ENCODE results near the gene PCNX1.
"Not testable (repeated sequence)": the region's sequence is repeated elsewhere in the genome, so short reads cannot be mapped to it uniquely, and the experiment has no call there.

PCNX1 gene

GRCh38 chr14:71135911-71136310, 228.7 kb downstream of the PCNX1 start:
- no peak for DNase-seq

GRCh38 chr14:71136386-71137060, 229.3 kb downstream of the PCNX1 start:
- DNase-seq, result no peak

- no peak for DNase-seq
Measured at GRCh38 chr14:71137536-71138447, 230.5 kb downstream of the PCNX1 start.

- DNase-seq, result peak; percentile 38
Measured at GRCh38 chr14:71138448-71139293, 231.4 kb downstream of the PCNX1 start.

GRCh38 chr14:71139294-71139946, 232.2 kb downstream of the PCNX1 start:
- no peak for DNase-seq

GRCh38 chr14:71140157-71140556, 232.9 kb downstream of the PCNX1 start:
- no peak for DNase-seq

GRCh38 chr14:71141701-71142374, 234.6 kb downstream of the PCNX1 start:
- DNase-seq, result no peak

GRCh38 chr14:71142375-71143038, 235.2 kb downstream of the PCNX1 start:
- peak; percentile 18 for DNase-seq

- DNase-seq, result peak; percentile 24
Measured at GRCh38 chr14:71143381-71144290, 236.4 kb downstream of the PCNX1 start.

- not testable (repeated sequence) for DNase-seq
Measured at GRCh38 chr14:71147335-71147734, 240.1 kb downstream of the PCNX1 start.

- no peak for DNase-seq
Measured at GRCh38 chr14:71148627-71149026, 241.4 kb downstream of the PCNX1 start.

GRCh38 chr14:71150737-71151136, 243.5 kb downstream of the PCNX1 start:
- DNase-seq, result no peak

- DNase-seq, result no peak
Measured at GRCh38 chr14:71155743-71156142, 248.5 kb downstream of the PCNX1 start.

- DNase-seq, result no peak
Measured at GRCh38 chr14:71163050-71163841, 256.0 kb downstream of the PCNX1 start.

- DNase-seq, result no peak
Measured at GRCh38 chr14:71163842-71164629, 256.8 kb downstream of the PCNX1 start.
